ENCODE data around the gene IKZF5.

IKZF5 gene

GRCh38 chr10:122980209-122981065 is 28.2 kb downstream of the IKZF5 start, which contains the start of gene PSTK (continued):
- TF ChIP-seq ZSCAN5A (tag by site-specific recombination; IDR thresholded peaks at IDR 0.05), result peak; percentile 92
- TF ChIP-seq ZNF747 (tag by site-specific recombination; IDR thresholded peaks at IDR 0.05), result no peak
- TF ChIP-seq SP7 (tag by site-specific recombination; IDR thresholded peaks at IDR 0.05), result peak; percentile 91
- peak; percentile 88 for TF ChIP-seq ZNF324 (tag by site-specific recombination; IDR thresholded peaks at IDR 0.05)
- TF ChIP-seq ZNF133 (tag by site-specific recombination; IDR thresholded peaks at IDR 0.05), result no peak
- no peak for TF ChIP-seq TCF7L2 (IDR thresholded peaks at IDR 0.05; ENCODE audit: borderline replicate concordance, low read depth, low read length)
- TF ChIP-seq ZNF792 (tag by site-specific recombination; IDR thresholded peaks at IDR 0.05), result no peak
- TF ChIP-seq ZNF626 (tag by site-specific recombination; IDR thresholded peaks at IDR 0.05), result no peak
- no peak for TF ChIP-seq ZNF223 (tag by site-specific recombination; IDR thresholded peaks at IDR 0.05)
- TF ChIP-seq ZNF837 (tag by site-specific recombination; IDR thresholded peaks at IDR 0.05), result no peak
- no peak for TF ChIP-seq ZNF112 (tag by site-specific recombination; IDR thresholded peaks at IDR 0.05)
- 0 out of 2 replicates have a peak, but pooled peaks have one; percentile 28 for TF ChIP-seq ZNF677 (tag by site-specific recombination; IDR thresholded peaks at IDR 0.05)
- TF ChIP-seq ZNF518A (tag by site-specific recombination; conservative IDR thresholded peaks at IDR 0.05; ENCODE audit: low read depth), result peak; percentile 41; the same call in 1 of the 2 replicates
- 0 out of 2 replicates have a peak, but pooled peaks have one; percentile 53 for TF ChIP-seq ZSCAN18 (tag by site-specific recombination; IDR thresholded peaks at IDR 0.05)
- TF ChIP-seq ZNF23 (tag by site-specific recombination; IDR thresholded peaks at IDR 0.05; ENCODE audit: borderline replicate concordance), result no peak
- peak; percentile 96 for TF ChIP-seq ZBTB48 (tag by site-specific recombination; IDR thresholded peaks at IDR 0.05)
- TF ChIP-seq ZNF645 (tag by site-specific recombination; IDR thresholded peaks at IDR 0.05), result no peak
- 0 out of 2 replicates have a peak, but pooled peaks have one; percentile 48 for TF ChIP-seq PRDM2 (tag by site-specific recombination; IDR thresholded peaks at IDR 0.05; ENCODE audit: borderline replicate concordance)
- no peak for TF ChIP-seq ZNF184 (tag by site-specific recombination; IDR thresholded peaks at IDR 0.05)
- TF ChIP-seq ZNF660 (tag by site-specific recombination; IDR thresholded peaks at IDR 0.05), result peak; percentile 79; the same call in 1 of the 2 replicates
- no peak for TF ChIP-seq ZNF18 (tag by site-specific recombination; IDR thresholded peaks at IDR 0.05)
- TF ChIP-seq ZNF350 (tag by site-specific recombination; IDR thresholded peaks at IDR 0.05), result no peak

All from HEK293 (cell line).